Fibroblast of lung (primary cell): ENCODE data around the gene ITPK1.

Source experiments
- EZH2 ChIP-seq: IDR thresholded peaks from 2 replicates; pipeline ENCODE4 v1.5.1; 2012; ENCODE audit warnings: low read length, control low read depth, mild to moderate bottlenecking; ENCODE audit errors: missing control alignments
- TF ChIP-seq, protein P1 (sequence below), 2 donors: IDR thresholded peaks in 1 of 2; conservative IDR thresholded peaks in 1 of 2; 1 replicate in 1 of 2; 2 replicates in 1 of 2; pipeline ENCODE4 v1.5.1; 2011 to 2012; ENCODE audit warnings: low read length in 2 of 2, control low read depth in 1 of 2, inconsistent platforms in 1 of 2, low read depth in 1 of 2, mild to moderate bottlenecking in 1 of 2

GRCh38 chr14:93005838-93006237 is 109.9 kb downstream of the ITPK1 start:
- TF ChIP-seq, protein P1, sequence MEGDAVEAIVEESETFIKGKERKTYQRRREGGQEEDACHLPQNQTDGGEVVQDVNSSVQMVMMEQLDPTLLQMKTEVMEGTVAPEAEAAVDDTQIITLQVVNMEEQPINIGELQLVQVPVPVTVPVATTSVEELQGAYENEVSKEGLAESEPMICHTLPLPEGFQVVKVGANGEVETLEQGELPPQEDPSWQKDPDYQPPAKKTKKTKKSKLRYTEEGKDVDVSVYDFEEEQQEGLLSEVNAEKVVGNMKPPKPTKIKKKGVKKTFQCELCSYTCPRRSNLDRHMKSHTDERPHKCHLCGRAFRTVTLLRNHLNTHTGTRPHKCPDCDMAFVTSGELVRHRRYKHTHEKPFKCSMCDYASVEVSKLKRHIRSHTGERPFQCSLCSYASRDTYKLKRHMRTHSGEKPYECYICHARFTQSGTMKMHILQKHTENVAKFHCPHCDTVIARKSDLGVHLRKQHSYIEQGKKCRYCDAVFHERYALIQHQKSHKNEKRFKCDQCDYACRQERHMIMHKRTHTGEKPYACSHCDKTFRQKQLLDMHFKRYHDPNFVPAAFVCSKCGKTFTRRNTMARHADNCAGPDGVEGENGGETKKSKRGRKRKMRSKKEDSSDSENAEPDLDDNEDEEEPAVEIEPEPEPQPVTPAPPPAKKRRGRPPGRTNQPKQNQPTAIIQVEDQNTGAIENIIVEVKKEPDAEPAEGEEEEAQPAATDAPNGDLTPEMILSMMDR (conservative IDR thresholded peaks at IDR 0.05 in 1 of 2, IDR thresholded peaks at IDR 0.05 in 1 of 2; ENCODE audit: low read depth in 1 of 2, low read length in 2 of 2): no peak
- no peak for TF ChIP-seq EZH2
